Measurements from ENCODE around the gene FYB1. TPM values are rescaled to one million over a fixed set of nuclear protein-coding genes. Genes with fewer than 3 reads are reported as not detected.

FYB1 gene
- total RNA-seq, 1 experiment from 2014 or later = 0.46 TPM

DNA sequence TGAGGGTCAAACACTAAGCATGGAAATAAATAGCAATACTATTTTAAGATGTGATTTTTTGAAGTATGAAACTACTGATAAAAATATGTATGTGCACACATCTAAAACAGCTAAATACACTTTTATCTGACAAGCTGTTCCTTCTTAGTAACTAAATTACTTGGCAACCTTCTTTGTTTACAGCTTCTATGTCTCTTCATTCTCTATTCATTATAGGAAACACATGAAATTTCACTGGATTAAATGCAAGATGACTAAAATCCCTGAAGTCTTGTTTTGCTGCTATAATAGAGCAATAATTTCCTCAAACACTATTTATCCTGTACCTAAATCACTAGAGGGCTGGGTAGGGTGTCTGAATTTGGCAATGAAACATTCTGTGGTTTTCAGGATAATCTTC, 156.8 kb downstream of the FYB1 start:
- H3K4me3 ChIP-seq (ENCODE audit: low read depth in 2 of 2, low read length in 2 of 2) = no peak overlapping the region
- no peaks in the 10 kb centered on the region for H3K9me3 ChIP-seq (ENCODE audit: control insufficient read depth, insufficient read depth, low read depth, low read length)
- no peaks in the 10 kb centered on the region for H3K36me3 ChIP-seq (ENCODE audit: control insufficient read depth, insufficient read depth, low read length)
- in situ Hi-C loops (cut with HindIII; ENCODE audit: low pct_unique_long_range_greater_than_20kb, low sequenced_read_pairs) = no loop called here
- TF ChIP-seq, protein P1, sequence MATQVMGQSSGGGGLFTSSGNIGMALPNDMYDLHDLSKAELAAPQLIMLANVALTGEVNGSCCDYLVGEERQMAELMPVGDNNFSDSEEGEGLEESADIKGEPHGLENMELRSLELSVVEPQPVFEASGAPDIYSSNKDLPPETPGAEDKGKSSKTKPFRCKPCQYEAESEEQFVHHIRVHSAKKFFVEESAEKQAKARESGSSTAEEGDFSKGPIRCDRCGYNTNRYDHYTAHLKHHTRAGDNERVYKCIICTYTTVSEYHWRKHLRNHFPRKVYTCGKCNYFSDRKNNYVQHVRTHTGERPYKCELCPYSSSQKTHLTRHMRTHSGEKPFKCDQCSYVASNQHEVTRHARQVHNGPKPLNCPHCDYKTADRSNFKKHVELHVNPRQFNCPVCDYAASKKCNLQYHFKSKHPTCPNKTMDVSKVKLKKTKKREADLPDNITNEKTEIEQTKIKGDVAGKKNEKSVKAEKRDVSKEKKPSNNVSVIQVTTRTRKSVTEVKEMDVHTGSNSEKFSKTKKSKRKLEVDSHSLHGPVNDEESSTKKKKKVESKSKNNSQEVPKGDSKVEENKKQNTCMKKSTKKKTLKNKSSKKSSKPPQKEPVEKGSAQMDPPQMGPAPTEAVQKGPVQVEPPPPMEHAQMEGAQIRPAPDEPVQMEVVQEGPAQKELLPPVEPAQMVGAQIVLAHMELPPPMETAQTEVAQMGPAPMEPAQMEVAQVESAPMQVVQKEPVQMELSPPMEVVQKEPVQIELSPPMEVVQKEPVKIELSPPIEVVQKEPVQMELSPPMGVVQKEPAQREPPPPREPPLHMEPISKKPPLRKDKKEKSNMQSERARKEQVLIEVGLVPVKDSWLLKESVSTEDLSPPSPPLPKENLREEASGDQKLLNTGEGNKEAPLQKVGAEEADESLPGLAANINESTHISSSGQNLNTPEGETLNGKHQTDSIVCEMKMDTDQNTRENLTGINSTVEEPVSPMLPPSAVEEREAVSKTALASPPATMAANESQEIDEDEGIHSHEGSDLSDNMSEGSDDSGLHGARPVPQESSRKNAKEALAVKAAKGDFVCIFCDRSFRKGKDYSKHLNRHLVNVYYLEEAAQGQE (IDR thresholded peaks at IDR 0.05; ENCODE audit: insufficient read depth in 1 of 2, low read depth in 2 of 2, low read length in 1 of 2) = no peak
- TF ChIP-seq SIN3A (IDR thresholded peaks at IDR 0.05; ENCODE audit: borderline replicate concordance, insufficient read depth, low read depth, low read length) (no peak), TCF7L2 (IDR thresholded peaks at IDR 0.05; ENCODE audit: low read depth, low read length) (no peak), POLR2AphosphoS5 (IDR thresholded peaks at IDR 0.05; ENCODE audit: low read depth, low read length) (no peak)
- TF ChIP-seq, protein P2, sequence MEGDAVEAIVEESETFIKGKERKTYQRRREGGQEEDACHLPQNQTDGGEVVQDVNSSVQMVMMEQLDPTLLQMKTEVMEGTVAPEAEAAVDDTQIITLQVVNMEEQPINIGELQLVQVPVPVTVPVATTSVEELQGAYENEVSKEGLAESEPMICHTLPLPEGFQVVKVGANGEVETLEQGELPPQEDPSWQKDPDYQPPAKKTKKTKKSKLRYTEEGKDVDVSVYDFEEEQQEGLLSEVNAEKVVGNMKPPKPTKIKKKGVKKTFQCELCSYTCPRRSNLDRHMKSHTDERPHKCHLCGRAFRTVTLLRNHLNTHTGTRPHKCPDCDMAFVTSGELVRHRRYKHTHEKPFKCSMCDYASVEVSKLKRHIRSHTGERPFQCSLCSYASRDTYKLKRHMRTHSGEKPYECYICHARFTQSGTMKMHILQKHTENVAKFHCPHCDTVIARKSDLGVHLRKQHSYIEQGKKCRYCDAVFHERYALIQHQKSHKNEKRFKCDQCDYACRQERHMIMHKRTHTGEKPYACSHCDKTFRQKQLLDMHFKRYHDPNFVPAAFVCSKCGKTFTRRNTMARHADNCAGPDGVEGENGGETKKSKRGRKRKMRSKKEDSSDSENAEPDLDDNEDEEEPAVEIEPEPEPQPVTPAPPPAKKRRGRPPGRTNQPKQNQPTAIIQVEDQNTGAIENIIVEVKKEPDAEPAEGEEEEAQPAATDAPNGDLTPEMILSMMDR (IDR thresholded peaks at IDR 0.05) = no peak
- no peaks in the 10 kb centered on the region for H3K27me3 ChIP-seq (ENCODE audit: control insufficient read depth, insufficient read depth, low read length)
- intact Hi-C loops (cut with micrococcal nuclease; ENCODE audit: unreplicated experiment) = no loop called here
- ChIA-PET POLR2A (no interaction called here), CTCF (no interaction called here)
- ATAC-seq = no peak
- H3K27ac ChIP-seq (ENCODE audit: low read length) = no peak overlapping the region
- no TSS peak for BruUV-seq (replicated peaks)
- no peak for DNase-seq (ENCODE audit: low read depth, low spot score)
- peaks cover 3% of the 10 kb centered on the region; the same call in 1 of the 2 replicates for H3K4me1 ChIP-seq (ENCODE audit: control insufficient read depth, insufficient read depth, low read length)

DNA sequence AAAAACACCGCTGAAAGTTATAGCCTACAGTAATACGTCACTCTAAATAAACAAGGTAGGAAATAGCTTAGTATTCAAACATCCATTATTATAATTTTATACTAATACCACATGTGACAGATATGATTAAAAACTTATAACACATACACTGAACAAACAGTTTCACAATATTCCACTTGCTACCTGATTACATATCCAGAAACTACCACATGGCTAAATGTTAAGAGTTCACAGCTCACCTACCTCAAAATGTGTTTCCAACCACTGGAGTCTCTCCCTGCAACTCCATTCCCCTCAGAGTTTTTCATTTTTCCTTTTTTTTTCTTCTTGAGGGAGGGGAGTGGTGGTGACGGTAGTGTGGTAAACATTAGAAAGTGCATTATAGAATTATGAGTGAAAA, 157.3 kb downstream of the FYB1 start:
- DNase-seq (ENCODE audit: low read depth, low spot score) (no peak), ATAC-seq (no peak)
- Histone ChIP-seq H3K4me1 (ENCODE audit: control insufficient read depth, insufficient read depth, low read length) (peaks cover 3% of the 10 kb centered on the region; the same call in 1 of the 2 replicates), H3K9me3 (ENCODE audit: control insufficient read depth, insufficient read depth, low read depth, low read length) (no peaks in the 10 kb centered on the region), H3K4me3 (ENCODE audit: low read depth in 2 of 2, low read length in 2 of 2) (no peak overlapping the region), H3K27me3 (ENCODE audit: control insufficient read depth, insufficient read depth, low read length) (no peaks in the 10 kb centered on the region), H3K27ac (ENCODE audit: low read length) (no peak overlapping the region), H3K36me3 (ENCODE audit: control insufficient read depth, insufficient read depth, low read length) (no peaks in the 10 kb centered on the region)
- intact Hi-C loops (cut with micrococcal nuclease; ENCODE audit: unreplicated experiment) = no loop called here
- CTCF ChIA-PET = no interaction called here
- in situ Hi-C loops (cut with HindIII; ENCODE audit: low pct_unique_long_range_greater_than_20kb, low sequenced_read_pairs) = no loop called here
- POLR2A ChIA-PET = interaction anchor here (1.0 kb wide), 1 partner anchor 10 kb away, joined by 3 read pairs; no protein-coding TSS in a partner anchor
- TF ChIP-seq SIN3A (IDR thresholded peaks at IDR 0.05; ENCODE audit: borderline replicate concordance, insufficient read depth, low read depth, low read length) = no peak
- no peak for TF ChIP-seq TCF7L2 (IDR thresholded peaks at IDR 0.05; ENCODE audit: low read depth, low read length)
- TF ChIP-seq, protein P1 (IDR thresholded peaks at IDR 0.05; ENCODE audit: insufficient read depth in 1 of 2, low read depth in 2 of 2, low read length in 1 of 2) = no peak
- TF ChIP-seq POLR2AphosphoS5 (IDR thresholded peaks at IDR 0.05; ENCODE audit: low read depth, low read length) = no peak
- TF ChIP-seq, protein P2 (IDR thresholded peaks at IDR 0.05) = no peak
- no TSS peak for BruUV-seq (replicated peaks)

Data from Panc1 (cell line).